Activated T-helper 17 cell treated with anti-CD3 and anti-CD28 coated beads, Interleukin-2, amount 50 U/mL, for 72 hours (primary cell): ENCODE measurements around the gene CHMP1B. TPM values are rescaled to one million over a fixed set of nuclear protein-coding genes. Genes with fewer than 3 reads are reported as not detected.

Experiments used
- ATAC-seq: fragments of 150-1000 bp; cut with Tn5 transposase; replicated peaks from 2 replicates; pipeline ENCODE4 v1.10.0; 2021; ENCODE audit warnings: mild to moderate bottlenecking, moderate library complexity
- H3K27ac Mint-ChIP-seq: one replicate; pipeline ENCODE4 v1.8.0; 2022; ENCODE audit warnings: mixed read lengths
- H3K27me3 Mint-ChIP-seq: one replicate; pipeline ENCODE4 v1.8.0; 2022; ENCODE audit warnings: mixed read lengths
- H3K36me3 Mint-ChIP-seq: one replicate; pipeline ENCODE4 v1.8.0; 2022; ENCODE audit warnings: low read depth, mild to moderate bottlenecking, mixed read lengths
- H3K4me1 Mint-ChIP-seq: one replicate; pipeline ENCODE4 v1.8.0; 2022; ENCODE audit warnings: mixed read lengths
- H3K4me3 Mint-ChIP-seq: one replicate; pipeline ENCODE4 v1.8.0; 2022; ENCODE audit warnings: mild to moderate bottlenecking, mixed read lengths
- H3K9me3 Mint-ChIP-seq: one replicate; pipeline ENCODE4 v1.8.0; 2022; ENCODE audit warnings: mixed read lengths
- total RNA-seq, 2 donors: library from RNA; stranded (reverse); gene quantifications; one replicate each; pipeline ENCODE4 v1.2.3, GENCODE V29; 2022

Gene CHMP1B
- total RNA-seq, 2 donors from 2014 or later, result 18.8 to 21.5 TPM

DNA sequence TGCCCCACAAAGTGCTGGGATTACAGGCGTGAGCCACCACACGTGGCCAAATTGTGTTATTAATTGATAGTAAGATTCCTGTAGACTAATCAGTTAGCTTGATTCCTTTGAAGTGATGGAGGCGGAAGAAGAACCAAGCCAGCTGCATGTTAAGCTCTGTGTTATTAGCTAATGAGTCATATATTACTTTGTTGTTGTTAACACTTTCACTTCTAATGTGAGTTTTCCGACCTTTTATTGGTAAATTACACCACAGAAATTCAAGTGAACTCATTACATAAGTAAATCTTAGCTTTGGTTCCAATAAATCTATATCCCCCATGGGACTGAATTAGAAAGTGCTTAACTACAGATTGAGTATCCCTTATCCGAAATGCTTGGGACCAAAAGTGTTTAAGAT, 20.3 kb downstream of the CHMP1B start:
- peaks cover under 1% of the 10 kb centered on the region for H3K27me3 Mint-ChIP-seq
- H3K36me3 Mint-ChIP-seq, result no peaks in the 10 kb centered on the region
- H3K27ac Mint-ChIP-seq, result no peak overlapping the region
- no peaks in the 10 kb centered on the region for H3K4me1 Mint-ChIP-seq
- no peaks in the 10 kb centered on the region for H3K9me3 Mint-ChIP-seq
- no peak for ATAC-seq
- no peak overlapping the region for H3K4me3 Mint-ChIP-seq

DNA sequence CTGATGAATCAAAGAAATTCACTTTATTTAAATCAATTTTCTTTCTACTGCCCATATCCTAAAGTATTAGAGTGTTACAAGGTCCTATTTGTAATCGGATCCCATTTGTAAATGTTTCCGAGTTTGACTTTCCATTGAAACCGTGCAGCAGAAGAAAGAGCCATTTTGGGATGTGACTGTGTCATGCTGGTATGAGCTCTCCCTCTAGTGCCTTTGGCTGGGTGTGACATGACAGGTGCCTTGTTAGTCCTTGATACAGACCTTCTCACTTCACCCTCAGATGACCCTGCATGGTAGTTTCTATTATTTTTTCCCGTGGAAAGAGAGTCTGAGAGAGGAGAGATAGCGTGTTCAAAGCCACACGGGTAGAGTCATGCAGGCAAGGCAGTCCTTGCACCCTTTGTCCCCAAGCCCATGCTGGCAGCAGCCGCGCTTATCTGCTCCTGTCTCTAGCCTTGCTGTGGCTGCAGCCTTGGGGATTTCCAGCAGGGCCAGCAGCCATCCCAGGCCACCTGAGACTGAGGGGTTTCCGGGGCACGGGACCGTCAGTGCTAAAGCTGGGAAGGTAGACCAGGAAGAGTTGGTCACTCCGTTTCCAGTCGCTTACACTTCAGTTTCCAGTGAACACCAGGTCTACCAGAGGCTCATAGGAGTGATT, 21.4 kb downstream of the CHMP1B start:
- no peak for ATAC-seq

GRCh38 chr18:11873670-11874340, 22.6 kb downstream of the CHMP1B start:
- no peaks in the 10 kb centered on the region for H3K9me3 Mint-ChIP-seq
- no peaks in the 10 kb centered on the region for H3K27me3 Mint-ChIP-seq
- no peak overlapping the region for H3K27ac Mint-ChIP-seq
- H3K4me1 Mint-ChIP-seq, result no peaks in the 10 kb centered on the region
- ATAC-seq, result no peak
- H3K36me3 Mint-ChIP-seq, result no peaks in the 10 kb centered on the region
- H3K4me3 Mint-ChIP-seq, result no peak overlapping the region

More for the DNA sequence above, 21.4 kb downstream of the CHMP1B start:
- no peak overlapping the region for H3K4me3 Mint-ChIP-seq
- H3K4me1 Mint-ChIP-seq, result no peaks in the 10 kb centered on the region
- H3K9me3 Mint-ChIP-seq, result no peaks in the 10 kb centered on the region
- no peaks in the 10 kb centered on the region for H3K36me3 Mint-ChIP-seq
- H3K27ac Mint-ChIP-seq, result no peak overlapping the region
- no peaks in the 10 kb centered on the region for H3K27me3 Mint-ChIP-seq

DNA sequence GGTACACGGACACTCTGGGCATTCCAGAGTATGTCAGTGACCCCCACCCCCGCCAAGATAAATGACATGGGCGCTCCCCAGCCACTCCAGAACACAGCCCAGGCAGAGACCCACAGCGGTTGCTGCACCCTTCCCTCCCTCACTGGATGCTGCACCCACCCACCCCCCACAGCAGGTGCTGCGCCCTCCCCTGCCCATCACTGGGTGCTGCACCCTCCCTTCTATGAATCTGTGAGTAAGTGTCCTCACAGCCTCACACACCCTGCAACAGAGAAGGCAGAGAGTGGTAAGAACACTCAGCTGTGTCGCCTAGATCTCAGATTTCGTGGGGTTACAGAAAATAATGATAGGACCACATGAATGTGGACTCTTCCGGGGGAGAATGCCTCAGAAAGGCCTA, 23.5 kb downstream of the CHMP1B start:
- H3K4me3 Mint-ChIP-seq, result no peak overlapping the region
- H3K4me1 Mint-ChIP-seq, result no peaks in the 10 kb centered on the region
- no peak overlapping the region for H3K27ac Mint-ChIP-seq
- H3K9me3 Mint-ChIP-seq, result no peaks in the 10 kb centered on the region
- H3K36me3 Mint-ChIP-seq, result no peaks in the 10 kb centered on the region
- H3K27me3 Mint-ChIP-seq, result no peaks in the 10 kb centered on the region
- ATAC-seq, result no peak

DNA sequence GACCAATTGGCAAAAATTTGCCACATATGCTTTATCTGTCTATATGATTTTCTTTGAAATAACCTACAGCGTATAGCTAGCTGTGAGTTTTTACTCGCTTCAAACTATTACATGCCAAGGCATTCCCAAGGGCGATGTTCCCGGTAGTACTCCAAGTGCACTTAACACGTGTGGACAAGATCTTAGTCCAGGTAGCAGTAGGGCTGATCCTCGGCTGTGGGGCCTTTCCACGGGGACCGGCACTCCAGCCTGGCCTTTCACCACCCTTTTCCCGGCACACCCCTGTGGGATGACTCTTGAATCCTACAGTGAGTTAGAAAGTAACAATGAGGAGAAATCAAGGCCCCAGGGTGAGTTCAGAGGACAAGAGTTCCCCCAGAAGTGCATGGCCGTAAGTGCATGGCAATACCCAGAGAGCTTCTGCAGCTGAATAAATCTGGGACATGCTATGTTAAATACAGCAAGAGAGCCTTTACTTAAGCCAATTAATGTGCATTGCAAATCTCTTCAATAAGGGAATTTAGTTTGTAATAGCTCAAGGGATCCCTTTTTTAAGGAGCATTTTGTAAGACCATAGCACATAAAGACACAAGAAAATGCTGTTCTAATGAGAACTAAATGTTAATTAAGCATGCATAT, 26.4 kb downstream of the CHMP1B start:
- H3K9me3 Mint-ChIP-seq, result no peaks in the 10 kb centered on the region
- H3K4me1 Mint-ChIP-seq, result no peaks in the 10 kb centered on the region

GRCh38 chr18:11880586-11881304, 29.5 kb downstream of the CHMP1B start:
- Mint-ChIP-seq H3K27ac (no peak overlapping the region), H3K9me3 (no peaks in the 10 kb centered on the region), H3K27me3 (no peaks in the 10 kb centered on the region), H3K4me1 (no peaks in the 10 kb centered on the region), H3K4me3 (no peak overlapping the region), H3K36me3 (peaks cover 35% of the 10 kb centered on the region)
- ATAC-seq, result no peak

More for the DNA sequence above, 26.4 kb downstream of the CHMP1B start:
- H3K27ac Mint-ChIP-seq, result no peak overlapping the region
- H3K36me3 Mint-ChIP-seq, result peaks cover 8% of the 10 kb centered on the region
- H3K4me3 Mint-ChIP-seq, result no peak overlapping the region
- no peak for ATAC-seq
- H3K27me3 Mint-ChIP-seq, result no peaks in the 10 kb centered on the region

- Mint-ChIP-seq H3K36me3 (peaks cover 50% of the 10 kb centered on the region), H3K4me1 (no peaks in the 10 kb centered on the region), H3K9me3 (no peaks in the 10 kb centered on the region), H3K27me3 (no peaks in the 10 kb centered on the region), H3K27ac (no peak overlapping the region), H3K4me3 (no peak overlapping the region)
- ATAC-seq, result no peak
Measured at GRCh38 chr18:11882636-11883035, 31.4 kb downstream of the CHMP1B start.

DNA sequence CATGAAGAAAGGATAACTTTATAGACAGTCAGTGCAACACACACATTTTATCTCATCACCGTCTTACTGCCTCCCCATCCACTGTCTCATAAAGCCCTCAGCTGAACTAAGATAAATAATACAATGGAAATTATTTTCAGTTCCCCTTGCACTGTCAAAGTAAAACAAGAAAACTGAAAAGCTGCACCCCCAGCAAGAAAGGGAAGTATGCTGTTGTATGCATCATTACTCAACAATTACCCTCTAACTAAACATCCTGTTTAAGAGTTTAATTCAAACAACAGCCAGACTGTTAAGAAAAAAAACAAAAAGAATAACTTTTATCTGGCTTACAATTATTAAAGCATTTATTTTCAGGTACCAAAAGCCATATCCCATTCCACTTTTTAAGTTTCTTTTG, 31.9 kb downstream of the CHMP1B start:
- no peak overlapping the region for H3K4me3 Mint-ChIP-seq
- no peaks in the 10 kb centered on the region for H3K4me1 Mint-ChIP-seq
- no peak for ATAC-seq

DNA sequence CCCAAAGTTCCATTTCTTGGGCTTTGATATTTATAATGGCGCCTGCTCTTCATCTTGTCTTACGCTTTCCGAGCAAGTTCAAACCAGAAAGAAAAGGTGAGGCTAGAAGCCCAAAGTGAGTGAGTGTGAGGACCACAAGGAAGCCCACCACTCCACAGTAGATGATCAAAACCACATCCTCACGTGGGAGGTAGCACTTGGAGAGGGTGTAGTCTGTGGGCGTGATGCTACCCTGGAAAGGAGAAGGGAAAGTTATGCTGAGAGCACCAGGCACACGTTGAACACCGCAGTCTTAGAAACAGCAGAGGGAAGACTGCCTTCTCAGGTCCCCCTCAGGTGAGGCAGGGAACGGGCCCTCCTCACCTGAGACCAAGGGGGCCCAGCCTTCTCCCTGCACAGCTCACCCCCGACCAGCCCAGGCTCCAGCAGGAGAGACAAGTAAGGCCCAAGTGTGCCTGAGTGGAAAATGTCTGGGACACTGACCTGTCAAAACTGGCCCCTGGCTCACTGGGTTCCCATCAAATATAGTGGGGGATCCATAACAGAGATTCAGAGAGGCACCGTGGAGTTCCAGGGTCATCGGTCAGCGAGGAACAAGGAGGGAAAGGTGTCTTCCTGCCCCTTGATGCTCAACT, 33.3 kb downstream of the CHMP1B start:
- ATAC-seq, result no peak
- Mint-ChIP-seq H3K4me3 (no peak overlapping the region), H3K9me3 (no peaks in the 10 kb centered on the region), H3K4me1 (no peaks in the 10 kb centered on the region), H3K36me3 (peaks cover 69% of the 10 kb centered on the region), H3K27me3 (no peaks in the 10 kb centered on the region), H3K27ac (no peak overlapping the region)

More for the DNA sequence above, 31.9 kb downstream of the CHMP1B start:
- H3K27me3 Mint-ChIP-seq, result no peaks in the 10 kb centered on the region
- no peak overlapping the region for H3K27ac Mint-ChIP-seq
- H3K9me3 Mint-ChIP-seq, result no peaks in the 10 kb centered on the region
- H3K36me3 Mint-ChIP-seq, result peaks cover 55% of the 10 kb centered on the region

GRCh38 chr18:11885278-11885947, 34.2 kb downstream of the CHMP1B start:
- no peaks in the 10 kb centered on the region for H3K9me3 Mint-ChIP-seq

GRCh38 chr18:11886577-11887110, 35.4 kb downstream of the CHMP1B start:
- ATAC-seq, result no peak
- H3K9me3 Mint-ChIP-seq, result no peaks in the 10 kb centered on the region
- no peaks in the 10 kb centered on the region for H3K4me1 Mint-ChIP-seq
- no peak overlapping the region for H3K27ac Mint-ChIP-seq
- H3K27me3 Mint-ChIP-seq, result no peaks in the 10 kb centered on the region
- no peak overlapping the region for H3K4me3 Mint-ChIP-seq
- peaks cover 89% of the 10 kb centered on the region for H3K36me3 Mint-ChIP-seq

More at GRCh38 chr18:11885278-11885947, 34.2 kb downstream of the CHMP1B start:
- H3K36me3 Mint-ChIP-seq, result peaks cover 78% of the 10 kb centered on the region
- no peak overlapping the region for H3K27ac Mint-ChIP-seq
- H3K4me3 Mint-ChIP-seq, result no peak overlapping the region
- H3K27me3 Mint-ChIP-seq, result no peaks in the 10 kb centered on the region
- no peaks in the 10 kb centered on the region for H3K4me1 Mint-ChIP-seq
- ATAC-seq, result no peak

- Mint-ChIP-seq H3K4me1 (no peaks in the 10 kb centered on the region), H3K27ac (peak overlapping the region; percentile 46), H3K9me3 (no peaks in the 10 kb centered on the region), H3K36me3 (peaks cover 91% of the 10 kb centered on the region), H3K27me3 (no peaks in the 10 kb centered on the region), H3K4me3 (no peak overlapping the region)
- peak; percentile 45 for ATAC-seq
Measured at GRCh38 chr18:11887328-11888128, 36.3 kb downstream of the CHMP1B start.

GRCh38 chr18:11888726-11889125, 37.5 kb downstream of the CHMP1B start:
- H3K4me3 Mint-ChIP-seq, result no peak overlapping the region
- no peak for ATAC-seq
- no peaks in the 10 kb centered on the region for H3K9me3 Mint-ChIP-seq
- no peaks in the 10 kb centered on the region for H3K4me1 Mint-ChIP-seq
- no peak overlapping the region for H3K27ac Mint-ChIP-seq
- H3K36me3 Mint-ChIP-seq, result peaks cover 95% of the 10 kb centered on the region
- no peaks in the 10 kb centered on the region for H3K27me3 Mint-ChIP-seq
